PC-3 (cell line): Measurements from ENCODE around the gene DGKI. TPM values are rescaled to one million over a fixed set of nuclear protein-coding genes. Genes with fewer than 3 reads are reported as not detected.

Experiments used
- ATAC-seq: fragments of 200-7000 bp; cut with Tn5 transposase; 2 replicates; pipeline ENCODE4 v1.9.1; 2020; ENCODE audit warnings: mild to moderate bottlenecking, moderate library complexity
- BruUV-seq: library from RNA; stranded (reverse); fragments of 400-500 nt; replicated peaks from 2 replicates; lab custom pipeline; 2021; lab: Mats Ljungman, UMichigan
- CTCF ChIA-PET: fragments of 300-600 bp; sonication (Branson Sonifier 250); formaldehyde crosslinking; loops from one replicate; lab custom pipeline; 2022; ENCODE audit warnings: antibody characterized with exemption; lab: Charles Lee
- POLR2A ChIA-PET: fragments of 300-600 bp; sonication (Branson Sonifier 250); formaldehyde crosslinking; loops from one replicate; lab custom pipeline; 2022; ENCODE audit warnings: antibody characterized with exemption; ENCODE audit not compliant: unreplicated experiment; lab: Charles Lee
- DNase-seq: peaks from one replicate; pipeline ENCODE4 v3.0.0-alpha.2; 2015
- H2AFZ ChIP-seq: fragments of 300-600 bp; sonication (generic); 2 replicates; pipeline ENCODE4 v1.6.0; 2016; ENCODE audit warnings: antibody characterized with exemption, low read length
- H3F3A ChIP-seq: fragments of 300-600 bp; sonication (generic); one replicate; pipeline ENCODE4 v1.6.0; 2017; ENCODE audit warnings: antibody characterized with exemption, low read length, control low read depth, mild to moderate bottlenecking; ENCODE audit not compliant: unreplicated experiment
- H3K27ac ChIP-seq: fragments of 300-600 bp; sonication (generic); 2 replicates; pipeline ENCODE4 v1.5.1; 2016; ENCODE audit warnings: mild to moderate bottlenecking, low read length
- H3K27me3 ChIP-seq: fragments of 300-600 bp; sonication (generic); 2 replicates; pipeline ENCODE4 v1.6.1; 2016; ENCODE audit warnings: low read length, mixed read lengths
- H3K36me3 ChIP-seq: fragments of 300-600 bp; sonication (generic); 2 replicates; pipeline ENCODE4 v1.6.1; 2016; ENCODE audit warnings: low read depth, mixed run types, low read length, mixed read lengths
- H3K4me1 ChIP-seq: fragments of 300-600 bp; sonication (generic); 2 replicates; pipeline ENCODE4 v1.5.1; 2016; ENCODE audit warnings: low read length; ENCODE audit not compliant: insufficient read depth
- H3K4me2 ChIP-seq: fragments of 300-600 bp; sonication (generic); 2 replicates; pipeline ENCODE4 v1.6.0; 2016; ENCODE audit warnings: low read length
- H3K4me3 ChIP-seq: fragments of 300-600 bp; sonication (generic); 2 replicates; pipeline ENCODE4 v1.5.1; 2016; ENCODE audit warnings: mild to moderate bottlenecking, low read length, mixed read lengths
- H3K79me2 ChIP-seq: fragments of 300-600 bp; sonication (generic); 2 replicates; pipeline ENCODE4 v1.6.1; 2017; ENCODE audit warnings: low read length, mixed read lengths
- H3K9ac ChIP-seq: fragments of 300-600 bp; sonication (generic); 2 replicates; pipeline ENCODE4 v1.6.0; 2016; ENCODE audit warnings: mild to moderate bottlenecking, low read length
- H3K9me2 ChIP-seq: fragments of 300-600 bp; sonication (generic); replicated peaks from 2 replicates; pipeline ENCODE4 v1.6.1; 2016; ENCODE audit warnings: mixed run types, low read length, mixed read lengths
- H3K9me3 ChIP-seq: fragments of 300-600 bp; sonication (generic); 2 replicates; pipeline ENCODE4 v1.6.1; 2016; ENCODE audit warnings: low read length, mixed read lengths
- H4K20me1 ChIP-seq: fragments of 300-600 bp; sonication (generic); 2 replicates; pipeline ENCODE4 v1.6.1; 2016; ENCODE audit warnings: low read length, mixed read lengths
- EZH2 ChIP-seq: fragments of 300-600 bp; sonication (generic); IDR thresholded peaks from one replicate; pipeline ENCODE4 v1.6.1; 2017; ENCODE audit warnings: antibody characterized with exemption, mild to moderate bottlenecking, low read length; ENCODE audit not compliant: unreplicated experiment
- EZH2phosphoT487 ChIP-seq: fragments of 300-600 bp; sonication (generic); IDR thresholded peaks from 2 replicates; pipeline ENCODE4 v1.6.1; 2018; ENCODE audit warnings: mild to moderate bottlenecking, antibody characterized with exemption, low read length, borderline replicate concordance
- intact Hi-C: fragments of 100-400 bp; cut with micrococcal nuclease; formaldehyde crosslinking; loops from 2 replicates; pipeline ENCODE4 v1.9.0; 2023
- total RNA-seq: library from RNA; depleted of rRNA; stranded (reverse); fragments of >200 nt; gene quantifications from 2 replicates; pipeline ENCODE4 v1.2.3, GENCODE V29; 2014
- TF ChIP-seq, protein P1 (sequence below): fragments of 300-600 bp; sonication (generic); conservative IDR thresholded peaks from 2 replicates; pipeline ENCODE4 v1.5.1; 2017; ENCODE audit warnings: antibody characterized with exemption, low read depth, mild to moderate bottlenecking, low read length

The DGKI gene
- total RNA-seq, 1 experiment from 2014 or later, result not detected

DNA sequence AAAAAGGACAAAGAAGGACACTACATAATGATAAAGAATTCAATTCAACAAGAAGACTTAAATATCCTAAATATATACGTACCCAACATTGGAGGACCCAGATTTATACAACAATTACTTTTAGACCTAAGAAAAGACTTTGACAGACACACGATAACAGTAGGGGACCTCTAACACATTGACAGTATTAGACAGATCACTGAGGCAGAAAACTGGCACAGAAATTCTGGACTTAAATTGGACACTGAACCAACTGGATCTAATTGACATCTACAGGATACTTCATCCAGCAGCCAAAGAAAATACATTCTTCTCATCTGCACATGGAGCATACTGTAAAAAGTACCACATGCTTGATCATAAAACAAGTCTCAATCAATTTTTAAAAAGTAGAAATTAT lies 103.8 kb downstream of the DGKI start:
- CTCF ChIA-PET, result no interaction called here
- no peaks in the 10 kb centered on the region for H3F3A ChIP-seq
- H3K9ac ChIP-seq, result no peak overlapping the region
- H3K27me3 ChIP-seq, result peaks cover 94% of the 10 kb centered on the region
- 0 out of 2 replicates have a peak, but pooled peaks cover 3% of the 10 kb centered on the region for H3K9me3 ChIP-seq
- no peak overlapping the region for H3K4me2 ChIP-seq
- no peak for DNase-seq
- no peak overlapping the region for H3K4me3 ChIP-seq
- no peaks in the 10 kb centered on the region for H3K9me2 ChIP-seq
- no peaks in the 10 kb centered on the region for H4K20me1 ChIP-seq
- no peak for ATAC-seq
- POLR2A ChIA-PET, result no interaction called here
- no peak overlapping the region for H2AFZ ChIP-seq
- H3K79me2 ChIP-seq, result no peaks in the 10 kb centered on the region
- TF ChIP-seq, protein P1, sequence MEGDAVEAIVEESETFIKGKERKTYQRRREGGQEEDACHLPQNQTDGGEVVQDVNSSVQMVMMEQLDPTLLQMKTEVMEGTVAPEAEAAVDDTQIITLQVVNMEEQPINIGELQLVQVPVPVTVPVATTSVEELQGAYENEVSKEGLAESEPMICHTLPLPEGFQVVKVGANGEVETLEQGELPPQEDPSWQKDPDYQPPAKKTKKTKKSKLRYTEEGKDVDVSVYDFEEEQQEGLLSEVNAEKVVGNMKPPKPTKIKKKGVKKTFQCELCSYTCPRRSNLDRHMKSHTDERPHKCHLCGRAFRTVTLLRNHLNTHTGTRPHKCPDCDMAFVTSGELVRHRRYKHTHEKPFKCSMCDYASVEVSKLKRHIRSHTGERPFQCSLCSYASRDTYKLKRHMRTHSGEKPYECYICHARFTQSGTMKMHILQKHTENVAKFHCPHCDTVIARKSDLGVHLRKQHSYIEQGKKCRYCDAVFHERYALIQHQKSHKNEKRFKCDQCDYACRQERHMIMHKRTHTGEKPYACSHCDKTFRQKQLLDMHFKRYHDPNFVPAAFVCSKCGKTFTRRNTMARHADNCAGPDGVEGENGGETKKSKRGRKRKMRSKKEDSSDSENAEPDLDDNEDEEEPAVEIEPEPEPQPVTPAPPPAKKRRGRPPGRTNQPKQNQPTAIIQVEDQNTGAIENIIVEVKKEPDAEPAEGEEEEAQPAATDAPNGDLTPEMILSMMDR, result no peak
- TF ChIP-seq EZH2phosphoT487 (no peak), EZH2 (no peak)
- intact Hi-C loops, result no loop called here
- H3K27ac ChIP-seq, result no peak overlapping the region
- no TSS peak for BruUV-seq
- no peaks in the 10 kb centered on the region for H3K4me1 ChIP-seq
- H3K36me3 ChIP-seq, result no peaks in the 10 kb centered on the region

DNA sequence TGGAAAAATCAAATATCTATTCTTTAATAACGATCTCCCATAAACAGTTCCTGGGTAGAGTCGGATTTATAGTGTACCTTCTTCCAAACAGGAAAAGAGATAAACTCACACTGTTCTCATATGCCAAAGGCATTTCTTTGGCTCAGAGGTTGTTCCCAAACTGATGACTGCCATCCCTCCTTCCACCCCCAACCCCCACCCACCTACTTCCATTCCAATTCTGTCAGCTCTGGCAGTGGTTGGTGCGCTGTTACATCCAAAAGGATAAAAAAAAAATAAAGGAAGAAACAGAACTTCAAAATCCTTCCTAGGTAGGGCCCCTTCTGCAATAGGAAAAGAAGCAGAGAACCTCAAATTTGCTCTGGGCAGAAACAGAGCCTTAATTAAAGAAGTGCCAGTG lies 104.7 kb downstream of the DGKI start:
- Histone ChIP-seq H3K4me3 (no peak overlapping the region), H3K79me2 (no peaks in the 10 kb centered on the region), H3K36me3 (no peaks in the 10 kb centered on the region), H3F3A (no peaks in the 10 kb centered on the region), H3K9me2 (no peaks in the 10 kb centered on the region), H3K9me3 (0 out of 2 replicates have a peak, but pooled peaks cover 3% of the 10 kb centered on the region), H3K27ac (no peak overlapping the region), H3K27me3 (peaks cover 94% of the 10 kb centered on the region), H4K20me1 (no peaks in the 10 kb centered on the region), H2AFZ (no peak overlapping the region), H3K4me1 (no peaks in the 10 kb centered on the region), H3K4me2 (no peak overlapping the region), H3K9ac (no peak overlapping the region)
- ATAC-seq (no peak), DNase-seq (no peak)
- TF ChIP-seq, protein P1, result no peak
- TF ChIP-seq EZH2phosphoT487, result no peak
- TF ChIP-seq EZH2, result no peak
- ChIA-PET CTCF (no interaction called here), POLR2A (no interaction called here)
- intact Hi-C loops, result no loop called here
- no TSS peak for BruUV-seq

- POLR2A ChIA-PET, result no interaction called here
- no peaks in the 10 kb centered on the region for H3K79me2 ChIP-seq
- intact Hi-C loops, result no loop called here
- no TSS peak for BruUV-seq
- no peak overlapping the region for H3K4me3 ChIP-seq
- no peaks in the 10 kb centered on the region for H3K36me3 ChIP-seq
- TF ChIP-seq, protein P1, result no peak
- no peak for TF ChIP-seq EZH2phosphoT487
- TF ChIP-seq EZH2, result no peak
- H3K4me2 ChIP-seq, result no peak overlapping the region
- H3K4me1 ChIP-seq, result no peaks in the 10 kb centered on the region
- no peak overlapping the region for H3K9ac ChIP-seq
- CTCF ChIA-PET, result no interaction called here
- H3K27me3 ChIP-seq, result peaks cover 94% of the 10 kb centered on the region
- no peaks in the 10 kb centered on the region for H3F3A ChIP-seq
- no peak overlapping the region for H2AFZ ChIP-seq
- no peaks in the 10 kb centered on the region for H3K9me2 ChIP-seq
- H3K27ac ChIP-seq, result no peak overlapping the region
- H4K20me1 ChIP-seq, result no peaks in the 10 kb centered on the region
- no peak for ATAC-seq
- no peak for DNase-seq
- H3K9me3 ChIP-seq, result 0 out of 2 replicates have a peak, but pooled peaks cover 3% of the 10 kb centered on the region
Measured at GRCh38 chr7:137741443-137741842, 105.3 kb downstream of the DGKI start.
